Activated CD4-positive, CD25-positive, alpha-beta regulatory T cell treated with anti-CD3 and anti-CD28 coated beads, Interleukin-2, amount 50 U/mL, for 24 hours (primary cell): ENCODE data around the gene MCM9.
A peak's percentile ranks its signal among the peaks of the same experiment; 100 is the strongest.

Source experiments
- ATAC-seq, 2 donors: fragments of 150-1000 bp; cut with Tn5 transposase; one replicate each; pipeline ENCODE4 v1.10.0; 2021; ENCODE audit warnings: mild to moderate bottlenecking in 1 of 2, moderate library complexity in 1 of 2

Gene MCM9

GRCh38 chr6:118934461-118935330 lies at the start of gene MCM9:
TSS of gene MCM9 (minus strand) at chr6:118935159. CDS start at chr6:118931723, 3,436 bp downstream.
- ATAC-seq, result peak; percentile 94 to 98

GRCh38 chr6:118984342-118984741 lies 49.4 kb upstream of the MCM9 start:
- ATAC-seq, result no peak

DNA sequence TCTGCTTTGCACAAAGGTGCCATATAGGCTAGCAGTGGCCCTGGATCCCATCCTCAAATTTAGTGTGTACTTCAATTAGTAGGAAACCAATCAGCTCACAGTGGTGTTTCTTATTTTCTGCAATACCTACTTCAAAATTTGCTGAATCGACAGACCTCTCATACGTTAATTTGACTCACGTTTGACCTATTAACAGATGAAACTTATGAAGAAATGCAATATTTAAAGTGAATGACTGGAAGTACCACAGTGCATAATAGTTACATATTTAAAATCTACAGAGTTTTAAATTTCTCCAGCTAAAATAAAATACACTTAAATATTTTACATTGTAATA lies 47.6 kb upstream of the MCM9 start:
- no peak for ATAC-seq

DNA sequence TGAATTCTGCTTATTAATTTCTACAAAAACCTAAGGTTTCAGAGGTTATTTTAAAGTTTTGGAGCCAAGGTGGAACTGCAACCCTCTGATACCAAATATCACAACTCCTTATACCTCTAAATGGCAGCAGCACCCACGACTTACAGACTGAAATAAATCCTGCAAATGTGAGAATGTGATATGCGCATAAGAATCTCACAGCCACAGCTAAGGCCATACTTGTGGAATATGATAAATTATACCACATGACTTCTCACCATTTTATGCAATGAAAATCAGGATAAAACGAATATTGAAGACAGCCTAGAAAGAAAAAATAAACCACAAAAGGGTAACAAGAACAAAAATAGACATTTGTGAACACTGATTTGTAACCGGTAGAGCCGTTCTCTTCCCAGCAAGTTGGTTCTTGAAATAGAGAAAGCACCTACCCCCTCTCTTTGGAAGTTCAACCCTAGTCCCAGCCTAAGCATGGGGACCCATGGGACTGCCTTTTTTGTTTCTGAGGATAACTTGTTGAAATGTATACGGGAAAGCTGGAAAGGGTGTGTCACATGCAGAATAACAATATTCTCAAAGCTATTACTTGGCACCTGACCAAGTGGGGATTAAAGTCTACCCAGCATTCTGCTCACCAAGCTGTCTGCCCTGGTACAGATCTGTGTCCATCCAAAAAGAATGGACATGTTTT lies 47.1 kb upstream of the MCM9 start:
- ATAC-seq, result no peak

GRCh38 chr6:118980063-118980462 lies 45.1 kb upstream of the MCM9 start:
- ATAC-seq, result no peak

DNA sequence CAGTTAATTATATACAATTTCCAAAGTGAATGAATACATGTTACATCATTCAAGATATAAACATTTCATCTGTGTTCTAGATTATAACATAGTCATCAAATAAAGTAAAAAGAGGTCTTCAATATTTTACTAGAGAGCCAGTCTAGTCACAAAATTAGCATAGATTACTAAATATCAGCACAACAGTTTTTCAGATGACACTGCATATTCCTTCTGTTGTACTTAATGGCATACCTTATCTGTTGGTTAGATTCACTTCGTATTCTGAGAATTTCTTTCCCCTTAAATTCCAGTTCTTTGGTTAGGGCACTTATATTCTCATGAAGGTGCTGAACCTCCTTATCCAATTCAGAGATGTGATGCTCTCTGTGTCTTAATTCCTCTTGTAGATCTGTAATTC lies 39.8 kb upstream of the MCM9 start:
- no peak for ATAC-seq

- no peak for ATAC-seq
Observed at GRCh38 chr6:118971682-118972081, 36.7 kb upstream of the MCM9 start.

GRCh38 chr6:118970866-118971265 lies 35.9 kb upstream of the MCM9 start:
- no peak for ATAC-seq

DNA sequence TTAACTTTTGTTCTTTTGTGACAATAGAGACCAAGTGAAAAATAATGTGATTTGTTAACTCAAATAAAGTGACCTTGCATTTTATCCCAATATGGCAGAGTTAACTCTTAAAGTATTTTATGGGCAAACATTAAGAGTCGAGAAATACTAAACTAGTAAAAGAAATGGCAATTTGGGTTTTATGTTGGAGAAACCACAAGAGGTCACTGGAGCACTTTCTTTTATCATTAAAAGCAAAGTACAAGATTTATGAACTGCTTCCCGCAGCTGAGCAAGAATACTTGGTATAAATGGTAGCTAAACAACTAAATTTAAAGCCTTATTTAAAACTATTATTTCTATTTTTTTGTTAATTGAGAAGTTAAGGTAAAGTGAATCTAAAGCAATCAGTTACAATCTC lies 33.5 kb upstream of the MCM9 start:
- ATAC-seq, result no peak

- ATAC-seq, result no peak
Observed at GRCh38 chr6:118967239-118967638, 32.3 kb upstream of the MCM9 start.

GRCh38 chr6:118965843-118966370 lies 30.9 kb upstream of the MCM9 start:
- ATAC-seq, result no peak

- ATAC-seq, result no peak
Observed at GRCh38 chr6:118965371-118965770, 30.4 kb upstream of the MCM9 start.

- no peak for ATAC-seq
Observed at GRCh38 chr6:118963003-118963402, 28.0 kb upstream of the MCM9 start.

GRCh38 chr6:118959903-118960302 lies 24.9 kb upstream of the MCM9 start:
- ATAC-seq, result no peak

DNA sequence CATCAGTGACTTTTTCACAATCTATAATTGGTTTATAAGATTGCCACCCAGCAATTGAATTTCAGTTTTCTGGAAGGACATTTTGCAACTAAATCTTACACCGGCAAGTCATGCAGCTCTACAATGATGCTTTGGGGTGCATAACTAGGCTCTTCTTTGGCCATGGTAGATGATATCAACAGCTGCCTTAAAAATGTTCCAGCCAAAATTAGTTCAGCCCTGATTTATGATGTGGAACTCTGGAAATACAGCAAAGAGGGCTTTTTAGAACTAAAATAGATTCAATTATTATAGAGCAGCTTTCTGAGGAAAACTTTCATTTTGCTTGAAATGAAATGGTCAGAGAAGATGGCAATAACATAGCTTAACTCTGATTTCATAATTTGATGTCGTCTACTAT lies 18.4 kb upstream of the MCM9 start:
- ATAC-seq, result no peak

DNA sequence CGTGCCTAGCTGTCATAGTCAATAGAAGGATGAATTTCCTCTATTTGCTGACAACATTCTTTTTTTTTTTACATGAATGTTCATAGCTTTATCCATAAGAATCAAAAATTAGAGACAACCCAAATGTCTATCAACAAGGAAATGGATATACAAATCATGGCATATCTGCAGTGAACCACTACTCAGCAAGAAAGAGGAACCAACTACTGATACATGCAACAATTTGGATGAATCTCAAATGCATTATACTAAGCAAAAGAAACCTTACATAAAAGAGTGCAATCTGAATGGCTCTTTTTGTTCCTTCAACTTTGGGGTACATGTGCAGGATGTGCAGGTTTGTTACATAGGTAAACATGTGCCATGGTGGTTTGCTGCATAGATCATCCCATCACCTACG lies 17.7 kb upstream of the MCM9 start:
- ATAC-seq, result no peak

GRCh38 chr6:118945217-118945616 lies 10.3 kb upstream of the MCM9 start:
- no peak for ATAC-seq

- ATAC-seq, result no peak
Observed at GRCh38 chr6:118940770-118941169, 5.8 kb upstream of the MCM9 start.

GRCh38 chr6:118939683-118940082 lies 4.7 kb upstream of the MCM9 start:
- no peak for ATAC-seq

GRCh38 chr6:118935978-118936703 lies 1.2 kb upstream of the MCM9 start:
- no peak for ATAC-seq

GRCh38 chr6:118935331-118935668 lies 341 bp upstream of the MCM9 start:
- no peak for ATAC-seq

DNA sequence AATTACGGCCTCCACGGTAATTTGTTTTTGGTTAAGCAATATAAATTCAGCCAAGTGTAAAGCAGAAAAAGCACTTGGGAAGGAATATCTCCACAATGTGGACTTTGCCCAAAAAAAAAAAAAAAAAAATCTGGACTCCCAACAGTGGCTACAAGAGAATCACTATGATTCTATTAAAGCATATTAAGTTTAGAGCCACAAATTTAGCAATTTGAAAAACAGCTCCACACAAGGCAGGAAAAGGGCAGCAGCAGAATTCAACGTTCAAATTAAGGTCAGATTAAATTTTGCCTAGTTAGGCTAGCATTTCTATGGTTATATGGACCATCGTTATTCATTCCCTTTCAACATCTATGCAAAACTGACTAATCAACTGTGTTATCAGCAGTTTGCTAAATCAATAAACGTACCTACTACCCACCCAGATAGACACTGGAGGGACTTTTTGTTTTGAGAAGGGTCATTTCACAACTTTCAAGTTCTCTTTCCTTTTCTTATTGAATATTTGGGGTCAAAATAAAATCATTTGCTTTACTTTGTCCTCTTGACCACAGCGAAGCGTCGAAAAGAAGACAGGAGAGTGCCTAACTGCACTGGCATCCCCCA lies 1.0 kb downstream of the MCM9 start:
- no peak for ATAC-seq

- no peak for ATAC-seq
Observed at GRCh38 chr6:118932421-118932820, 2.5 kb downstream of the MCM9 start.
